Glomerular visceral epithelial cell (primary cell): ENCODE data around the gene OR8A1.
"Not testable (repeated sequence)": the region's sequence is repeated elsewhere in the genome, so short reads cannot be mapped to it uniquely, and the experiment has no call there.

Experiments used
- DNase-seq: peaks from one replicate; pipeline ENCODE4 v3.0.0-alpha.2; 2016; ENCODE audit errors: extremely low spot score

The OR8A1 gene

GRCh38 chr11:124592627-124593026 is 22.8 kb downstream of the OR8A1 start:
- no peak for DNase-seq

DNA sequence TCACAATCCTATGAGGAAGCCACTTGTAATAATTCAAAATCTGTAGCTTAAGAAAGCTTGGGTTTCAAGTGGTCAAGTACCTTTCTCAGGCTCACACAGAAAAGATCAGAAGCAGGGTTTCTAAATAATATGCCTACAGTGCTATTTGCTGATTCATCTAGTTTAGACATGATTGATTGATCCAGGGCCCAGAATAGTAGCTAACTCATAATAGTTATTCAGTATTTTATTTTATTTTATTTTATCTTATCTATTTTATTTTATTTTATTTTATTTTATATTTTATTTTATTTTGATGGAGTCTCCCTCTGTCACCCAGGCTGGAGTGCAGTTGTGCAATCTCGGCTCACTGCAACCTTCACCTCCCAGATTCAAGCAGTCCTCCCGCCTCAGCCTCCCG is 25.5 kb downstream of the OR8A1 start:
- no peak for DNase-seq

GRCh38 chr11:124597626-124598025 is 27.8 kb downstream of the OR8A1 start:
- no peak for DNase-seq

DNA sequence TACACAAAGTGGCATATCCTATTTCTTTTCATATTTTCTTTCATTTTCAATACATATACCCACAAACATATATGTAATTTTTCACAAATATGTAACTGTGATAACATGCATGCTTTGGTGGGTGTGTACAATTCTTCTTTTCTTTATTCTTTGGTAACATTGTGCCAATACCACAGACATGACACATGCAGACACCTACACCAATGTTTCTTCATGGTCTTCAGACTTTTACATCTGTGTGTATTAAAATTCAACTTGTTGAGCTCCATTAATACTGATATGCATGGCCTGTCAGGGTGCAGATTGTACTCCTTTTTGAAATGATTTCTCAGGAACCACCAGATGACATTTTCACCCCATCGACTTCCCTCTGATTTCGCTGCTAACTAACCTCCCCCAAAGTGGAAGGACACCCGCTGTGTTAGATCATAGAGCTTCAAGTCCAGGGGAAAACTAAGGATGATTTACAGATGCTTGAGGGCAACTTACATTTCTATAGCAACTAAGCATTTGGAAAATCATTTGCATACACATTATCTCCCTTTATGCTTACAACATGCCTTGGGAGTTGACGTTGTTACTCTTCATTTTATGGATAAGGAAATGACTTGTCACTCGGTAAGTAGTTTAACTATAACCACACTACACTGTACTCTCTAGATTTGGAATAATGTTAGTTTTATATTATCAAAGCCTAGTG is 31.0 kb downstream of the OR8A1 start:
- DNase-seq = no peak

DNA sequence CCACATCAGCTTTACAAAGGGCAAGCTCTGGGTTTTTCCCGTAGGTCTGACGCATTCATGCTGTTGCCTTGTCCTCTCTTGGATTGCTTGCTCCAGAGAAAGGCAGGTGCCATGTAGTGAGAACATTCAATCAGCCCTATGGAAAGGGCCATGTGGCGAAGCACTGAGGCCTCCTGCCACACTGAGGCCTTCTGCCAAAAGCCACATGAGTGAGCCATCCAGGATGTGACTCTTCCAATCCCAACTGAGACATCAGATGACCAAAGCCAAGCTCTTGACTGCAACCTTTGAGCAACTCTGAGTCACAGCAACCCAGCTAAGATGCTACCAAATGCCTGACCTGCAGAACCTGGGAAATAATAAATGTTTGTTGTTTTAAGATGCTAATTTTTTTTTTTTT is 32.4 kb downstream of the OR8A1 start:
- DNase-seq = no peak

GRCh38 chr11:124602723-124603122 is 32.9 kb downstream of the OR8A1 start:
- not testable (repeated sequence) for DNase-seq

GRCh38 chr11:124605719-124606118 is 35.9 kb downstream of the OR8A1 start:
- DNase-seq = no peak

DNA sequence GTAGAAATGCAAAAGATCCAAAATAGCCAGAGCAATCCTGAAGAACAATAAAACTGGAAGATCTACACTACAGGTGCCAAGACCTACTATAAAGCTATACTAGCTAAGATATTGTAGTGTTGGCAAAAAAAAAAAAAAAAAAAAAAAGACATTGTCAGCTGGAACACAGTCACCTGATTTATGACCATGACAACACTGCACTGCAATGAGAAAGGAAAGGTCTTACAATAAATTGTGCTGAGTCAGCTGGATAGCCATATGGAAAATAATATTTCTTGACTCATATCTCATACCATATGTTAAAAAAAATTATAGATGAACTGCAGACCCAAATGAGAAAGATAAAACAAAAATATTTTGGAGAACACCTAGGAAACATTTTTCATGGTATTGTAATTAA is 38.4 kb downstream of the OR8A1 start:
- DNase-seq = no peak

- no peak for DNase-seq
These were observed 40.5 kb downstream of the OR8A1 start for GRCh38 chr11:124610295-124610694.

DNA sequence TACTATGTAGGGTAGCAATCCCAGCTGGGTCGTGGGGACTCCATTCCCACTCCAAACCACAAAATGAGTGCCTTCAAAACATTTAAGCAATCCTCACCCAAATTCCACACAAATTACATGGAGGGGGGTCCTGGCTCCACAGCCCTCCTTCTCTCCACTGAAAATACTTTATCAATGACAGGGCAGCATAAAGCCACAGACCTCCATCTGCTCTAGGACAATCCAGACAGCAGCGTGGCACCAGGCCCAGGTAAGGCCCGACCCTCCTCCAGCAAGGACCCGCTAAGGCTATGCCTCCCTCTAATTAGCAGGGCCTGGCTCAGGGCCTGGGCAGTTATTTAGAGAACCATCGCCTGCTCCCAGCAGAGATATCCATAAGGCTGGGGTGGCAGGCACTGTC is 41.3 kb downstream of the OR8A1 start, which contains the start of gene PANX3:
PANX3 (plus strand) TSS at position 365 of the 400 bp plus-strand sequence. CDS start 129 bp downstream, outside the sequence.
- DNase-seq = no peak

DNA sequence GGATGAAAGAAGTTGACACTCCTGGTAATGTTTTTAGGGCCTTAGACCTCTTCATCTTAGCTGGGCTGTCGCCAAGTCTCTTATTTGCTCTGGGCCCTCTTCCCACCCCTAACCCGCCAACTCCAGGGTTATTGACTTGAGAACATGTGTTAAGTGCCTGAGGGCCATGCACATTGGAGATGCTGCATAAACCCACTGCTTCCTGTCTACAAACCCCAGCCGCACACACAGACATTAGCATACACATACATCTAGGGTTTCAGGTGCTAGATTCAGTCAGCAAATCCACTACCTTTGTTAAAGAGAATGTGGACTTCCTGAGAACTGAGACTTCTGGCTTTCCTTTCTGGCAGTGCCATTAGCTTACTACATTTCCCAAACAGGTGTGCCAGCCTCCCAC is 42.2 kb downstream of the OR8A1 start:
- DNase-seq = no peak

GRCh38 chr11:124612567-124613246 is 42.9 kb downstream of the OR8A1 start:
- DNase-seq = no peak

DNA sequence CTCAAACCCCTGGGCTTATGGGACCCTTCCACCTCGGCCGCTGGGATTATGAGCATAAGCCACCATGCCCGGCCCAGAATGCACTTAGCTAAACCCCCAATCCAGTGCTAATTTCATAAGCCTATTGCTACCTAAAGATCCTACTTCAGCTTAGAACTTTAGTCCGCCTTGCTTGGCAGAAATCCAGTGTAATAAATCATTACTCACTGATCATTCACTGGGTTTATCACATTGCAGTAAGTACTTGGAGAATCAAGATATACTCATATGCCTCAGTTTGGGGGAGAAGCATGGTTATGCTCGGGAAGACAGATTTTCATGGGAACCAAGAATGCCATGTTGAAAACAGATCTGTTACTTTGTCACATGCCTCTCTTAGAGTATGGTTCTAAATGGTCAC is 49.1 kb downstream of the OR8A1 start:
- DNase-seq = no peak
